Smooth muscle cell (in vitro differentiated cells): ENCODE results near the gene VPS13D. TPM values are rescaled to one million over a fixed set of nuclear protein-coding genes. Genes with fewer than 3 reads are reported as not detected.
A peak's percentile ranks its signal among the peaks of the same experiment; 100 is the strongest.

Source experiments
- DNase-seq: peaks from one replicate; lab custom pipeline; 2025; ENCODE audit not compliant: unreplicated experiment; lab: John Stamatoyannopoulos, UW
- H2AFZ ChIP-seq: fragments of 200-600 bp; sonication (generic); 2 replicates; pipeline ENCODE4 v1.6.0; 2016; ENCODE audit warnings: antibody characterized with exemption, low read depth, mild to moderate bottlenecking
- H3F3A ChIP-seq: fragments of 200-600 bp; sonication (generic); 2 replicates; pipeline ENCODE4 v1.6.0; 2017; ENCODE audit warnings: antibody characterized with exemption, low read depth
- H3K27ac ChIP-seq: fragments of 200-600 bp; sonication (generic); 2 replicates; pipeline ENCODE4 v1.5.1; 2016; ENCODE audit warnings: low read depth, mild to moderate bottlenecking
- H3K27me3 ChIP-seq: fragments of 200-600 bp; sonication (generic); 2 replicates; pipeline ENCODE4 v1.6.1; 2016; ENCODE audit warnings: low read depth, mild to moderate bottlenecking
- H3K36me3 ChIP-seq: fragments of 200-600 bp; sonication (generic); 2 replicates; pipeline ENCODE4 v1.5.1; 2016; ENCODE audit warnings: low read depth
- H3K4me1 ChIP-seq: fragments of 200-600 bp; sonication (generic); 2 replicates; pipeline ENCODE4 v1.5.1; 2016; ENCODE audit warnings: low read depth
- H3K4me2 ChIP-seq: fragments of 200-600 bp; sonication (generic); 2 replicates; pipeline ENCODE4 v1.6.0; 2016; ENCODE audit warnings: mild to moderate bottlenecking
- H3K4me3 ChIP-seq: fragments of 200-600 bp; sonication (generic); 2 replicates; pipeline ENCODE4 v1.5.1; 2016; ENCODE audit warnings: mild to moderate bottlenecking
- H3K79me2 ChIP-seq: fragments of 200-600 bp; sonication (generic); 2 replicates; pipeline ENCODE4 v1.6.0; 2016; ENCODE audit warnings: low read depth, mild to moderate bottlenecking
- H3K9ac ChIP-seq: fragments of 200-600 bp; sonication (generic); 2 replicates; pipeline ENCODE4 v1.6.0; 2016; ENCODE audit warnings: low read depth
- H3K9me3 ChIP-seq: fragments of 200-600 bp; sonication (generic); replicated peaks from 2 replicates; pipeline ENCODE4 v1.5.1; 2016; ENCODE audit warnings: low read depth
- H4K20me1 ChIP-seq: fragments of 200-600 bp; sonication (generic); 2 replicates; pipeline ENCODE4 v1.6.0; 2016; ENCODE audit warnings: low read depth
- WGBS: methylation state at CpG from one replicate; pipeline ENCODE4 v1.1.7; 2016; ENCODE audit warnings: low lambda C conversion rate; 5-methylcytosine and 5-hydroxymethylcytosine counted together
- polyA plus RNA-seq: library from polyadenylated mRNA; unstranded; fragments of >200 nt; fragmentation: Nextera tagmentation; extraction: Ambion mirVana; gene quantifications from 2 replicates; pipeline ENCODE4 v1.2.1, GENCODE V29; 2016
- total RNA-seq: library from RNA; depleted of rRNA; stranded (reverse); fragments of >200 nt; gene quantifications from 2 replicates; pipeline ENCODE4 v1.2.3, GENCODE V29; 2014
- TF ChIP-seq, protein P1 (sequence below): fragments of 200-600 bp; sonication (generic); IDR thresholded peaks from 2 replicates; pipeline ENCODE4 v1.5.1; 2017; ENCODE audit warnings: borderline replicate concordance, mild to moderate bottlenecking, antibody characterized with exemption; ENCODE audit not compliant: insufficient read depth, poor library complexity, severe bottlenecking

The VPS13D gene
- total and polyA plus RNA-seq, 2 experiments from 2014 or later: 3.5 to 20.0 TPM

GRCh38 chr1:12181568-12181967 lies 48.3 kb upstream of the VPS13D start:
- Histone ChIP-seq H3K4me1 (peaks cover 22% of the 10 kb centered on the region), H3K27me3 (no peaks in the 10 kb centered on the region), H3K79me2 (no peaks in the 10 kb centered on the region), H3K9ac (no peak overlapping the region), H3K27ac (peak overlapping the region; percentile 37), H3K36me3 (no peaks in the 10 kb centered on the region), H3K4me2 (no peak overlapping the region), H3K4me3 (no peak overlapping the region), H4K20me1 (no peaks in the 10 kb centered on the region), H2AFZ (no peak overlapping the region), H3K9me3 (no peaks in the 10 kb centered on the region), H3F3A (peaks cover 7% of the 10 kb centered on the region)
- TF ChIP-seq, protein P1, sequence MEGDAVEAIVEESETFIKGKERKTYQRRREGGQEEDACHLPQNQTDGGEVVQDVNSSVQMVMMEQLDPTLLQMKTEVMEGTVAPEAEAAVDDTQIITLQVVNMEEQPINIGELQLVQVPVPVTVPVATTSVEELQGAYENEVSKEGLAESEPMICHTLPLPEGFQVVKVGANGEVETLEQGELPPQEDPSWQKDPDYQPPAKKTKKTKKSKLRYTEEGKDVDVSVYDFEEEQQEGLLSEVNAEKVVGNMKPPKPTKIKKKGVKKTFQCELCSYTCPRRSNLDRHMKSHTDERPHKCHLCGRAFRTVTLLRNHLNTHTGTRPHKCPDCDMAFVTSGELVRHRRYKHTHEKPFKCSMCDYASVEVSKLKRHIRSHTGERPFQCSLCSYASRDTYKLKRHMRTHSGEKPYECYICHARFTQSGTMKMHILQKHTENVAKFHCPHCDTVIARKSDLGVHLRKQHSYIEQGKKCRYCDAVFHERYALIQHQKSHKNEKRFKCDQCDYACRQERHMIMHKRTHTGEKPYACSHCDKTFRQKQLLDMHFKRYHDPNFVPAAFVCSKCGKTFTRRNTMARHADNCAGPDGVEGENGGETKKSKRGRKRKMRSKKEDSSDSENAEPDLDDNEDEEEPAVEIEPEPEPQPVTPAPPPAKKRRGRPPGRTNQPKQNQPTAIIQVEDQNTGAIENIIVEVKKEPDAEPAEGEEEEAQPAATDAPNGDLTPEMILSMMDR: no peak
- 95% methylated on average over 7 of the region's 7 CpGs for WGBS
- no peak for DNase-seq

- Histone ChIP-seq H3K4me2 (no peak overlapping the region), H3K9me3 (no peaks in the 10 kb centered on the region), H3K79me2 (no peaks in the 10 kb centered on the region), H3F3A (peaks cover 6% of the 10 kb centered on the region), H3K27ac (no peak overlapping the region), H3K36me3 (no peaks in the 10 kb centered on the region), H3K27me3 (no peaks in the 10 kb centered on the region), H2AFZ (no peak overlapping the region), H3K9ac (no peak overlapping the region), H3K4me1 (peaks cover 20% of the 10 kb centered on the region), H3K4me3 (no peak overlapping the region), H4K20me1 (no peaks in the 10 kb centered on the region)
- WGBS: 83% methylated on average over 4 of the region's 4 CpGs
- TF ChIP-seq, protein P1: no peak
- DNase-seq: no peak
Measured at GRCh38 chr1:12182410-12182984, 47.3 kb upstream of the VPS13D start.

- Histone ChIP-seq H3K79me2 (no peaks in the 10 kb centered on the region), H3K27ac (no peak overlapping the region), H3K9me3 (no peaks in the 10 kb centered on the region), H3K4me3 (no peak overlapping the region), H3K36me3 (no peaks in the 10 kb centered on the region), H4K20me1 (no peaks in the 10 kb centered on the region), H3K27me3 (no peaks in the 10 kb centered on the region), H3K4me1 (peaks cover 18% of the 10 kb centered on the region), H3K9ac (no peak overlapping the region), H3K4me2 (no peak overlapping the region), H2AFZ (no peak overlapping the region), H3F3A (peaks cover 6% of the 10 kb centered on the region)
- TF ChIP-seq, protein P1: no peak
- 90% methylated on average over 7 of the region's 7 CpGs for WGBS
- DNase-seq: no peak
Measured at GRCh38 chr1:12183095-12183794, 46.6 kb upstream of the VPS13D start.
